Muscle layer of colon (tissue), 2 donors: ENCODE data around the gene KRTAP5-8.

Source experiments
- H3K27ac ChIP-seq: one replicate; pipeline ENCODE4 v1.7.0; 2013; ENCODE audit warnings: low read depth, mild to moderate bottlenecking, low read length, moderate library complexity
- H3K27me3 ChIP-seq, 2 donors: one replicate each; pipeline ENCODE4 v1.7.0; 2013; ENCODE audit warnings: low read length in 2 of 2, mild to moderate bottlenecking in 2 of 2; ENCODE audit not compliant: insufficient read depth in 2 of 2, control insufficient read depth in 1 of 2
- H3K36me3 ChIP-seq: one replicate; pipeline ENCODE4 v1.7.0; 2013; ENCODE audit warnings: mild to moderate bottlenecking, low read length; ENCODE audit not compliant: insufficient read depth
- H3K4me1 ChIP-seq: one replicate; pipeline ENCODE4 v1.7.0; 2013; ENCODE audit warnings: mild to moderate bottlenecking, low read length; ENCODE audit not compliant: insufficient read depth
- H3K4me3 ChIP-seq, 2 donors: one replicate each; pipeline ENCODE4 v1.7.0; 2013; ENCODE audit warnings: low read length in 2 of 2, low read depth in 1 of 2, mild to moderate bottlenecking in 1 of 2, moderate library complexity in 1 of 2
- H3K9ac ChIP-seq: one replicate; pipeline ENCODE4 v1.7.0; 2013; ENCODE audit warnings: low read length
- H3K9me3 ChIP-seq: one replicate; pipeline ENCODE4 v1.7.0; 2013; ENCODE audit warnings: mild to moderate bottlenecking, low read length
- donor health status: abdominal sarcoma.
- donor health status: Adenocarcinoma of cecum.

KRTAP5-8 gene

DNA sequence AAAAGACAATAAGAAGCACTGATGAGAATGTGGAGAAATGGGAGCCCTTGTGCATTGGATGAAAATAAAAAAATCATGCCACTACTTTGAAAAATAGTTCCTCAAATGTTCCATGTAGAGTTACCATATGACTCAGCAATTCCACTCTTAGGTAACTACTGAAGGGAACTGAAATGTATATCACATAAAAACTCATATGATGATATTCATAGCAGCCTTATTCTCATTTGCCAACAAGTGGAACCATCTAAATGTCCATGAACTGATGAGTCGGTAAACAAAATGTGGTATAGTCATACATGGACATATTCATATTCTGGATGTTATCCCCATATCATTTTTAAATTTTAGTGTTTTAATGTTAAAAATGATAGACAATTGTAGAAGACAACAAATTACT lies 13.9 kb downstream of the KRTAP5-8 start:
- Histone ChIP-seq H3K36me3 (no peaks in the 10 kb centered on the region), H3K27ac (no peak overlapping the region), H3K9ac (no peak overlapping the region), H3K4me3 (no peak overlapping the region), H3K4me1 (no peaks in the 10 kb centered on the region), H3K9me3 (no peaks in the 10 kb centered on the region), H3K27me3 (no peaks in the 10 kb centered on the region)

- Histone ChIP-seq H3K36me3 (no peaks in the 10 kb centered on the region), H3K4me1 (no peaks in the 10 kb centered on the region), H3K4me3 (no peak overlapping the region), H3K9ac (no peak overlapping the region), H3K27ac (no peak overlapping the region), H3K27me3 (no peaks in the 10 kb centered on the region), H3K9me3 (no peaks in the 10 kb centered on the region)
Measured at GRCh38 chr11:71554996-71555395, 17.2 kb downstream of the KRTAP5-8 start.

DNA sequence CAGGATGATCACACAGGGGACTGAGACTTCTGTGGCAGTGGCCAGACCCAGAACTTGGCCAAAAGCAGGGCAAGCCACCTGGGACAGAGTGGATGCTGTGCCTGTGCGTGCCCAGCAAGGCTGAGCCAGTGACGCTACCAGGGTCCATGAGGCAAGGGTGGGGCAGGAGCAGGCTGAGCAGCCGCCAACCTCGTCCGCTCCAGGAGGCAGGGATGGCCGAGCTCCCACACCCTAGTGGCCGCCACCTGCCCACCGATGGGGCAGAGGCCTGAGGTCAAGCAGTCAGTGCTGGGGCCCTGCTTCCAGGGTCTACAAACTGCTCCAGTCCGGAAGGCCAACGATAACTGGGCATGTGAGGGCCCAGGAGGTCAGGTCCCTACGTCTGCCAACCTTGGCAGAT lies 17.7 kb downstream of the KRTAP5-8 start:
- Histone ChIP-seq H3K9me3 (no peaks in the 10 kb centered on the region), H3K4me3 (no peak overlapping the region), H3K9ac (no peak overlapping the region), H3K36me3 (no peaks in the 10 kb centered on the region), H3K27me3 (no peaks in the 10 kb centered on the region), H3K4me1 (no peaks in the 10 kb centered on the region), H3K27ac (no peak overlapping the region)

DNA sequence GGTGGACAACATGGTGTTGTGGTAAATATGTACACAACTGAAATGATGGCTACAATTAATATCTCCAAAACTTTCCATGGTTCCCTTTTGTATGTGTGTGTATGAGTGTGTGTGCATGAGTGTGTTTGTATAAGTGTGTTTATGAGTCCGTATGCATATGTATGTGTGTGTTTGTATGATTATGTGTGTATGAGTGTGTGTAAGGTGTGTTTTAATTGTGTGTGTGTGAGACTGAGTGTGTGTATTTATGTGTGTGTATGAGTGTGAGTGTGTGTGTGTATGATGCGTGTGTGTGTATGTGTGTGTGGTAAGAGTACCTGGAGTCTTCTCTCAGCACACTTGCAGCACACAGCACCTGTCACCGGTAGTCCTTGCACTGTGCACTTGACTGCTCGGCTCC lies 18.2 kb downstream of the KRTAP5-8 start:
- H3K27me3 ChIP-seq = no peaks in the 10 kb centered on the region
- H3K4me3 ChIP-seq = no peak overlapping the region
- no peak overlapping the region for H3K27ac ChIP-seq
- no peaks in the 10 kb centered on the region for H3K9me3 ChIP-seq
- no peak overlapping the region for H3K9ac ChIP-seq
- H3K36me3 ChIP-seq = no peaks in the 10 kb centered on the region
- H3K4me1 ChIP-seq = no peaks in the 10 kb centered on the region

DNA sequence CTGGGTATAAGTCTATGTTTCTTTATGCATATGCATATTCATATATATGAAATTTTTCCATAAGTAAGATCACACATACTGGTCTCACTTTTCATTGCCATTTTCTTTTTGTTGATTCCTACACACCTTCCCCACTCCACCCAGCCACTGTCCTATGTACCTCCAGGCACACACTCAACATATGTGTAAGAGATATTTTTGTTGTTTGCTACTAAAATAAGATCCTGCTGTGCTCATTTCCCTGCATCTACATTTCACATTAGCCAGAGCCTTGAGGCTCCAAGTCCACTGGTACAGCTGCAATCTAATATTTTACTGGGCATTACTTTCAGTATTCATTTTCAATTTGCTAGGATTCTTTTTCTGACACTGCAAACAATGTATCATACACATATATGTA lies 19.4 kb downstream of the KRTAP5-8 start:
- no peak overlapping the region for H3K27ac ChIP-seq
- H3K4me3 ChIP-seq = no peak overlapping the region
- H3K36me3 ChIP-seq = no peaks in the 10 kb centered on the region
- no peak overlapping the region for H3K9ac ChIP-seq
- H3K4me1 ChIP-seq = no peaks in the 10 kb centered on the region
- no peaks in the 10 kb centered on the region for H3K9me3 ChIP-seq
- no peaks in the 10 kb centered on the region for H3K27me3 ChIP-seq

GRCh38 chr11:71558996-71559395 lies 21.2 kb downstream of the KRTAP5-8 start:
- Histone ChIP-seq H3K4me3 (no peak overlapping the region), H3K9me3 (no peaks in the 10 kb centered on the region), H3K27me3 (no peaks in the 10 kb centered on the region), H3K36me3 (no peaks in the 10 kb centered on the region), H3K9ac (no peak overlapping the region), H3K27ac (no peak overlapping the region), H3K4me1 (no peaks in the 10 kb centered on the region)

DNA sequence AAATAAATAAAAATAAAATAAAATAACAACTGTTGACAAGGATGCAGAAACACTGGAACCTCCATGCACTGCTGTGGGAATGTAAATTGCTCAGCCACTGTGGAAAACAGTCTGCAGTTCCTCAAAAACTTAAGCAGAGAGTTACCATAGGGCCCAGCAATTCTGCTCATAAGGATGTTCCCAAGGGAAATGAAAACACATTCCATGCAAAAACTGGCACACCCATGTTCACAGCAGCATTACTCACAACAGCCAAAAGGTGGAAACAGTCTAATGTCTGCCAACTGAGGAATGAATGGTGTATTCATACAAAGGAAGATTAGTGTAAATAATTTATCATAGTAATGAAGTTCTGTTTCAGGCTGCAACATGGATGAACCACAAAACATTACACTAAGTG lies 24.3 kb downstream of the KRTAP5-8 start:
- Histone ChIP-seq H3K4me3 (no peak overlapping the region), H3K4me1 (no peaks in the 10 kb centered on the region), H3K27me3 (no peaks in the 10 kb centered on the region), H3K9me3 (no peaks in the 10 kb centered on the region), H3K9ac (no peak overlapping the region), H3K36me3 (no peaks in the 10 kb centered on the region), H3K27ac (no peak overlapping the region)

DNA sequence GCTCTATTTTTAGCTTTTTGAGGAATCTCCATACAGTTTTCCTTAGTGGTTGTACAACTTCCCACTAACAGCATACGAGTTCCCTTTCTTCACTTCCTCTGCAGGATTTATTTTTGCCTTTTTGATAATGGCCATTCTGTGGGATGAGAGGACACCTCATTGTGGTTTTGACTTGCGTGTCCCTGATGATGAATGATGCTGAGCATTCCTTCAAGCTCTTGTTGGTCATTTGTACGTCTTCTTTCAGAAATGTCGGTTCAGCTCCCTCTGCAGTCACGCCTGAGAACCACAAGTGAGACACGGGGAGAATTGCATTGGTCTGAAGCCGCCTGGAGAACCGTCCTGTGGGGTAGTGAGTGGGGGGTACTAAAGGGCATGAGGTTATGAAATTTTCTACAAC lies 25.6 kb downstream of the KRTAP5-8 start:
- Histone ChIP-seq H3K9ac (no peak overlapping the region), H3K9me3 (no peaks in the 10 kb centered on the region), H3K36me3 (no peaks in the 10 kb centered on the region), H3K4me3 (no peak overlapping the region), H3K4me1 (no peaks in the 10 kb centered on the region), H3K27ac (no peak overlapping the region), H3K27me3 (no peaks in the 10 kb centered on the region)

DNA sequence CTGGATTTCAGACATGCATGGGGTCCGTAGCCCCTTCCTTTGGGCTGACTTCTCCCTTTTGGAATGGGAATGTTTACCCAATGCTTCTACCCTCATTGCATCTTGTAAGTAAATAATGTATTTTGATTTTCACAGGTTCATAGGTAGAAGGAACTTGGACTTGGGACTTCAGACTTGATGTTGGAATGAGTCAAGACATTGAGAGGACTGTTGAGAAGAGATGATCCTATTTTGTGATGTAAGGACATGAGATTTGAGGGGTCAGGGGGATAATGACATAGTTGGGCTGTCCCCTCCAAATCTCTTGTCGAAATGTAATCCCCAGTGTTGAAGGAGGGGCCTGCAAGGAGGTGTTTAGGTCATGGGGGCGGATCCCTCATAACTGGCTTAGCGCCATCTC lies 26.6 kb downstream of the KRTAP5-8 start:
- Histone ChIP-seq H3K9ac (no peak overlapping the region), H3K4me1 (peaks cover 6% of the 10 kb centered on the region), H3K27me3 (no peaks in the 10 kb centered on the region), H3K9me3 (no peaks in the 10 kb centered on the region), H3K27ac (no peak overlapping the region), H3K4me3 (no peak overlapping the region), H3K36me3 (no peaks in the 10 kb centered on the region)

- Histone ChIP-seq H3K27ac (no peak within 1 kb of the TSS), H3K4me3 (no peak within 1 kb of the TSS), H3K36me3 (no peaks in the 10 kb centered on the region), H3K9ac (no peak within 1 kb of the TSS), H3K9me3 (no peaks in the 10 kb centered on the region), H3K27me3 (no peaks in the 10 kb centered on the region), H3K4me1 (peaks cover 6% of the 10 kb centered on the region)
Measured at GRCh38 chr11:71565263-71565662, 27.4 kb downstream of the KRTAP5-8 start, which contains the start of gene KRTAP5-10. Gene KRTAP5-10 (plus strand): TSS chr11:71565563. CDS start chr11:71565588, 25 bp downstream.

GRCh38 chr11:71566081-71566620 lies 28.3 kb downstream of the KRTAP5-8 start:
- H3K4me1 ChIP-seq = peaks cover 6% of the 10 kb centered on the region
- no peak overlapping the region for H3K9ac ChIP-seq
- no peak overlapping the region for H3K4me3 ChIP-seq
- H3K9me3 ChIP-seq = no peaks in the 10 kb centered on the region
- H3K27me3 ChIP-seq = no peaks in the 10 kb centered on the region
- no peak overlapping the region for H3K27ac ChIP-seq
- no peaks in the 10 kb centered on the region for H3K36me3 ChIP-seq
